HG02938 (cell line): ENCODE data around the gene LCE1F.

Experiments
- ATAC-seq: cut with Tn5 transposase; IDR thresholded peaks from one replicate; pipeline ENCODE4 v1.9.1; 2021; ENCODE audit warnings: mild to moderate bottlenecking, moderate library complexity; ENCODE audit not compliant: unreplicated experiment

LCE1F gene

DNA sequence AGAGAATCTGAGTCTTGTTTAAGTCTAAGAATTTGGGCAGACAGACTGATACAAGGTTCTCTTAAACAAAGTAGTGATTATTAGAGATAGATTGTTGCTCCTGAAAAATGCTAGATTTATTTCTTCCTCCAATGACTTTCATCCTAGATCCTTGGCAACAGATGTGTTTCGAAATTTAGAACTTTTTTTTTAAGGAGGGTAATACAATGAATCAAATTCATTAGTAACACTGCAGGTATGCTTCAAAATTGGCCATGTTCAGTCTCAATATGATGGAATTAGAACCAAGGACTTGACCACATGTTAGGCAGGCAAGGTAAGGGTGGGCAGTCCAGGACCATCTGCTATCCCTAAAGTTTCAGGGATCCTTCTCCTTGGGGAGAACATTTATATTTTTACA, 4.5 kb upstream of the LCE1F start:
- no peak for ATAC-seq

DNA sequence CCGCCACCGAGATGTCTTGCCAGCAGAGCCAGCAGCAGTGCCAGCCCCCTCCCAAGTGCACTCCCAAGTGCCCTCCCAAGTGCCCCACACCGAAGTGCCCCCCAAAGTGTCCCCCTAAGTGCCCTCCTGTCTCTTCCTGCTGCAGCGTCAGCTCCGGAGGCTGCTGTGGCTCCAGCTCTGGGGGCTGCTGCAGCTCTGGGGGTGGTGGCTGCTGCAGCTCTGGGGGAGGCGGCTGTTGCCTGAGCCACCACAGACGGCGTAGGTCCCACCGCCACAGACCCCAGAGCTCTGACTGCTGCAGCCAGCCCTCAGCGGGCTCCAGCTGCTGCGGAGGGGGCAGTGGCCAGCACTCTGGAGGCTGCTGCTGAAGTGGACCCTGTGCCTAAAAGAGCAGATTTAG, 1.4 kb downstream of the LCE1F start:
- no peak for ATAC-seq

DNA sequence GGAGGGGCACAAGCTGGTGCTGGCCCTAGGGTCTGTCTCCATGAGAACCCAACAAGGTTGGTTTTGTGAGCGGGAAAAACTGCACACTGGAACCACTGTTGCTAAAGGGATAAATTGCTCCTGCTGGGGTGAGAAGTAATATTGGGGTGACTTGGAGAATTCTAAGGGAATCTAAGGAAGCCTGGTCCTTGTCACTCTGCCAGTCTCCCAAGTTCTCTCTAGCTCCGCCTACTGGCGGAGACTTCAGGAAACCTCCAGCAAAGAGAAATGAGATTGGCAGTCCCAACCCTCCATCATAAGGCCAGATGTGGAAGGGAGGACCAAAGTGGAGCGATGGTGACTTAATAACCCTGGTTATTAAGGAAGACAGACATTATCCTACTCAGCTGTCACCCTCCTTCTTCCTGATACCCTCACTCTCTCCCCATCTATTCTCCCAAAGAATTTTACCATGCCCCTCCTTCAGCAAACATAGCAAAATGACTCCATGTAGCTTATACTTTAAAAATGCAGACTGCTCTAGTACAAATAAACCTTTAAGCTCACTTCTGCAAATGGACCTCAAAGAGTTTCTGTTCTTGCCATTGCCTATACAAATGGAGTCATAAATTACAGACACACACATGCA, 2.7 kb downstream of the LCE1F start:
- no peak for ATAC-seq

DNA sequence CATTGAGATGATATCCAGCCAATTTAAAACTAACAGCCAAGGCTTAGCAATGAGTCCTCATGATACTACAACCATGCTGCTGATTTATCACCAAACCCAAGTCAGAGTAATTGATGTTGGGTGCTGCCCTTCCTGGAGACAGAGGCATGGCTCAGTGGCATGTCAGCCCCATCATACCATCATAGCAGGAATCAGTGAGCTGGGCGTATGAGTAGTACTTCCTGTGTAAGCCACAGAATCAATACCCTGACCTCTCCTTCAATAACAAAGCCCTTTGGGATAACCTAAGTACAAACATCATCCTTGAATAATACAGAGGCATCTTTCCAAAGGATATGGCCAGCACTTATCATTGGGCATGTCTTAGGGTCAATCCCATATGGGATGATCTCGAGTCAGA, 8.2 kb downstream of the LCE1F start:
- no peak for ATAC-seq

DNA sequence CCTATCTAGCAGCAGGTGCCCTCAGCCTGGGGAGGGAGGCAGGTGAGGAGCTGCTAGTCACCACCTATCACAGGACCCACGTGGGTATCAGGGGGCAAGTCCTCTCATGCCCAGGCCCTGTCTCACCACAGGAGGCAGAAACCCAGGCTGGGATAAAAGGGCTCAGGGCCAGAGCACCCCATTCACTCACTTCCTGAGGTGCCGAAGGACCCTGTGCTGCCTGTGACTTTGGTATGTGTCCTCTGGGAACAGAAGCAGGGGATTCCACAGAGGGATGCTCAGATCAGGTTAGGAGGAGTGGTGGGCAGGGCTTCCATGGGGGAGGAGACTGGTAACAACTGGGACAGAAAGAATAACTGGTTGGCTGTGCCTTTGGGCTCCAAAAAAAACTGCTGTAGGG, 11.1 kb downstream of the LCE1F start, which contains the start of gene LCE1E:
TSS of gene LCE1E (plus strand) at position 181 of the 400 bp plus-strand sequence. CDS start 1,043 bp downstream, outside the sequence.
- no peak for ATAC-seq

DNA sequence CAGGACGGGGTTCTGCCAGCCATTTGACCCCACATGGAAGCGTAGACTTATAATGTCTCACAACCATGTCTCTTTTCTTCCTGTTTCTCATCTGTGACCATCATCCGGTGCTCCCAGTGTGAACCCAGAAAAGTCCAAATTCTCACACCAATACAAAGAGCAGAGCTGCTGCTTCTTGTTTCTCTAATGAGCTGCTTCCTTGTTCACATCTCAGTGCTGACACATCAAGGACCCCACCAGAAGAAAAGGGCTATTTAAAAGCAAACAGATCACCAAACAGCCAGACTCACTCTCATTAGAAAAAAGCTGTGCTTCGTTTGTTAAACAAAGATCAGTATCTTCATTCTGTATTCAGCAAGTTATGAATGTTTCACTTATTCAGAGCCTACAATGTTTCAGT, 20.7 kb downstream of the LCE1F start:
- no peak for ATAC-seq

DNA sequence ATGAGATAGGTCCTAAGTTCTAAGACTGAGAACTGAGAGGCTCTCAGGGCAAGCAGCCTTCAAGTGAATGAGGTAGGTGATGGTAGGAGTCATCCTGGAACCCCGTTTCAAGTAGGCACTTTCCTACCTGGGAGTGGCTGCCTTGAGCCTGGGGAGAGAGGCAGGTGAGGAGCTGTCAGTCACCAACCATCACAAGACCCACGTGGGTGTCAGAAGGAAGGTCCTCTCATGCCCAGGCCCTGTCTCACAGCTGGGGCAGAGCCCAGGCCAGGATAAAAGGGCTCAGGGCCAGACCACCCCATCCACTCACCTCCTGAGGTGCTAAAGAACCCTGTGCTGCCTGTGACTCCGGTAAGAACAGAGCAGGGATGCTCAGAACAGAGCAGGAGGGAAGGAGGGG, 21.5 kb downstream of the LCE1F start, which contains the start of gene LCE1D:
TSS of gene LCE1D (plus strand) at position 301 of the 400 bp plus-strand sequence. CDS start 1,074 bp downstream, outside the sequence.
- ATAC-seq: no peak

DNA sequence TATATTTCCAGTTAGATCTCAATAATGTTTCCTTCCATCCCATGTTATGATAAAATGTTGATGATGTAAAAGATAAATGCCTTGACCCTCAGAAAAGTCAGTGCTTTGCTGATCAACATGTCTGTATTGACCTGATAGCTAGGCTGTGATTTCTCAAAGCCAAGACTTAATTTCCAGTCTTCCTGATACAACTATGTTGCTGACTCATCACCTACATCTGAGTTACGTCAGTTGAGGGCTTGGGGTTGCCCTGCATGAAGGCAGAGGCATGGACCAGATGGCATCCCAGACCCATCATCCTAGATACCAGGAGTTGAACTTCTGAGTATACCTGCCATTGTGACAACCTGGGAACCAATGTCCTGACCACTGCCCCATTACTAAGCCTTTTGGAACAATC, 26.4 kb downstream of the LCE1F start:
- ATAC-seq: no peak

DNA sequence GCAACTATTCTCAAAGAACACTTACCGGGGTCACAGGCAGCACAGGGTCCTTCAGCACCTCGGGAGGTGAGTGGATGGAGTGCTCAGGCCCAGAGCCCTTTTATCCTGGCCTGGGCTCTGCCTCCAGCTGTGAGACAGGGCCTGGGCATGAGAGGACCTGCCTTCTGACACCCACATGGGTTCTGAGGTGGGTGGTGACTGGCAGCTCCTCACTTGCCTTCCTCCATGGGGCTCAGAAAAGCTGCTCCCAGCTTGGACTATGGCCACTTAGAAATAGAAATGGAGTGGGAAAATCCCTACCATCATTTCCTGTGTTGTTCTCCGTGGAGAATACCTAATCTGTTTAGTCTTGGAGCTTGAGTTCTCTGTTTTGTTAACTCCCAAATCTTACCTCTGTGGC, 31.6 kb downstream of the LCE1F start, which contains the start of gene LCE1C:
TSS of gene LCE1C (minus strand) at position 76 of the 400 bp plus-strand sequence. CDS start 1,173 bp downstream, outside the sequence.
- no peak for ATAC-seq

DNA sequence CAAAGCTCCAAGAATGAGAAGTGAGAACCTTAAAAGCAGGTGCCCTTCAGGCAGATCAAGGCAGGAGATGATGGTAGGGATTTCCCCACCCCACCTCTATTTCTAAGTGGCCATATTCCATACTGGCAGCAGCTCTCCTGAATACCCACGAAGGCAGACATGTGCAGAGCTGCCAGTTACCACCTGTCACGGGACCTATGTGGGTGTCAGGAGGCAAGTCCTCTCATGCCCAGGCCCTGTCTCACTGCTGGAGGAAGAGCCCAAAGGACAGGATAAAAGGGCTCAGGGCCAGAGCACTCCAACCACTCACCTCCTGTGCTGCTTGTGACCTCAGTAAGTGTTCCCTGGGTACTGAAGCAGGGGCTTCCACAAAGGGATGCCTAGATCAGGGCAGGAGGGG, 36.1 kb downstream of the LCE1F start:
- no peak for ATAC-seq

DNA sequence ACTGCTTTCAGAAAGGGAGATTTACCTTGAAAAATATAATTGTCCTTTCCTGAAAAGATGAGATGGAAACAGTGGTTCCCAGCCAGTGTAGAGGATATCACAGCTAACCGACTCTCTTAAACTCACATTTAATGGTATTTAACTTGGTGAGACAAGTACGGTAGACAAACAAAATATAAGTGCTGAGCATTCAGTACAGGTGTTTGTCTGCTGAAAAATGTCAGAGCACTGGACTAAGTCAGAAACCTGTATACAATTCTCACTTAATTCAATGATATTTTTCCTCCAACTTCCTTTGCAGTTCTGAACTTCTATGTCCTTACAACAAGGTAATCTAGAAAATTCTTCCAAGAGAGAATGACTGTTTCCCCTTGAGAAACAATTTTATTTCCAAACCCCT, 36.7 kb downstream of the LCE1F start, which contains the start of gene LCE1B:
TSS of gene LCE1B (plus strand) at position 301 of the 400 bp plus-strand sequence. CDS start 476 bp downstream, outside the sequence.
- no peak for ATAC-seq

DNA sequence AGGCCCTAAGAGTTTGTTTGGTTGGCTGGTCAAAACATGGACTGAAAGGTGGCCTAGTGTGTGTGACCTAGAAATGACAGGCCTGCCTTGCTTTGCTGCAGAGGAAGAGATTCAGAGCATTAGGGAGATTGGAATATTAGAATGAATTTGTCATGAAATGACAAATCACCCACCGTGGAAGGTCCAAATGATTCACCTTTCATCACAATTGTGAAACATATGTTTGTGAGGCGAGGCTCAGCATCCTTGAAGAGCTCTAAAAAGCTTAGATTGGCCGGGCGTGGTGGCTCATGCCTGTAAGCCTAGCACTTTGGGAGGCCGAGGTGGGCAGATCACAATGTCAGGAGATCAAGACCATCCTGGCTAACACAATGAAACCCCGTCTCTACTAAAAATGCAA, 42.4 kb downstream of the LCE1F start:
- no peak for ATAC-seq

DNA sequence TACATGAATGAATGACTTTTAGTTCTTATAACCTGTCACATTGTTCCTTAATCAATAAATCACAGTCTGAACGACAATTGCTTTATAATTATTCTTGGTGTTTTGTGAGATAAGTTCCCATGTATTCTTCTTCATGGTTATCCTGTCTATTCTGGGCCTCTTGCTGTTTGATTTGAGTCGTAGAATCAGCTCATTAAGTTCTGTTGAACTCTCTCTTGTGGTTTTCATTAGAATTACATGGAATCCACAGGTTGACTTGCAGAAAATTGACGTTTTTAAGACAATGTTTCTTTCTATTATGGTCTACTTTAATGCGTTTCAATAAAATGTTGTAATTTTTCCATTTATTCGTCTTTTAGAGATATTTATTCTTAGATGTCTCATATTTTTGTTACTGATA, 48.4 kb downstream of the LCE1F start:
- ATAC-seq: no peak

DNA sequence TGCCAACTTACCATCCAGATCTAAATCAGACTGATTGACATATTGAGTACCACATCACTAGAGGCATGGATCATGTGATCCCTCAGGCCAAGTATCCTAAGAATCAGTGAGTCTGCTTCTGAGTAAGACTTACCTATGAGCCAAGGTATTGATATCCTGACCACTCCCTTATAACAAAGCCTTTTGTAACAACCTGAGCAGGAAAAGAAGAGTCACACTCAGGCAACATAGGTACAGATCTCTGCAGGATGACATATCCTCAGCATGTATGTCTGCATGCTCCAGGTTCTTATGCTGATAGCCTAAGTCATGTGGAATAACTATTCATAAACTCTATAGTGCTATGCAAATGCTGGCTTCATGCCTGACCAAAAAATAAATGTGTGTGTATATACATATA, 50.0 kb downstream of the LCE1F start:
- no peak for ATAC-seq
